H9 (cell line): ENCODE data around the gene ABHD16A. TPM values are rescaled to one million over a fixed set of nuclear protein-coding genes. Genes with fewer than 3 reads are reported as not detected.

Experiments used
- DNase-seq: peaks from one replicate; pipeline ENCODE4 v3.0.0-alpha.2; 2017
- H2AFZ ChIP-seq: one replicate; pipeline ENCODE4 v1.6.1; 2013; ENCODE audit warnings: mild to moderate bottlenecking, low read length, control low read depth, moderate library complexity
- H2AK5ac ChIP-seq: 2 replicates; pipeline ENCODE4 v1.6.1; 2013; ENCODE audit warnings: low read length, control low read depth, mixed read lengths; ENCODE audit not compliant: insufficient read length
- H2BK120ac ChIP-seq: one replicate; pipeline ENCODE4 v1.6.1; 2013; ENCODE audit warnings: low read depth, mild to moderate bottlenecking, low read length, control low read depth, inconsistent platforms; ENCODE audit not compliant: poor library complexity, severe bottlenecking
- H2BK12ac ChIP-seq: 2 replicates; pipeline ENCODE4 v1.6.1; 2013; ENCODE audit warnings: low read length, control low read depth, mixed read lengths, low read depth; ENCODE audit not compliant: insufficient read length
- H2BK15ac ChIP-seq: 2 replicates; pipeline ENCODE4 v1.6.1; 2013; ENCODE audit warnings: low read depth, low read length, control low read depth
- H2BK20ac ChIP-seq: one replicate; pipeline ENCODE4 v1.6.1; 2013; ENCODE audit warnings: low read depth, mild to moderate bottlenecking, low read length, control low read depth, inconsistent platforms; ENCODE audit not compliant: poor library complexity, severe bottlenecking
- H2BK5ac ChIP-seq: 2 replicates; pipeline ENCODE4 v1.6.1; 2013; ENCODE audit warnings: low read length, control low read depth, mixed read lengths; ENCODE audit not compliant: insufficient read length
- H3K14ac ChIP-seq: 2 replicates; pipeline ENCODE4 v1.6.1; 2013; ENCODE audit warnings: low read length, control low read depth; ENCODE audit not compliant: insufficient read depth
- H3K18ac ChIP-seq: 2 replicates; pipeline ENCODE4 v1.6.1; 2013; ENCODE audit warnings: low read depth, mild to moderate bottlenecking, mixed read lengths, low read length, control low read depth; ENCODE audit not compliant: insufficient read length
- H3K23ac ChIP-seq: 2 replicates; pipeline ENCODE4 v1.6.1; 2013; ENCODE audit warnings: low read length, control low read depth, mixed read lengths, low read depth; ENCODE audit not compliant: insufficient read length
- H3K23me2 ChIP-seq: 2 replicates; pipeline ENCODE4 v1.6.1; 2013; ENCODE audit warnings: low read depth, mild to moderate bottlenecking, mixed read lengths, low read length, control low read depth; ENCODE audit not compliant: insufficient read length, poor library complexity, severe bottlenecking
- H3K27ac ChIP-seq: 2 replicates; pipeline ENCODE4 v1.5.1; 2013; ENCODE audit warnings: low read length, control low read depth, mixed read lengths, low read depth; ENCODE audit not compliant: insufficient read length
- H3K27me3 ChIP-seq: 2 replicates; pipeline ENCODE4 v1.6.1; 2013; ENCODE audit warnings: low read length, control low read depth, inconsistent platforms; ENCODE audit not compliant: insufficient read depth
- H3K4ac ChIP-seq: 2 replicates; pipeline ENCODE4 v1.6.1; 2013; ENCODE audit warnings: low read depth, mild to moderate bottlenecking, control low read depth, inconsistent platforms, low read length, moderate library complexity
- H3K4me1 ChIP-seq: 2 replicates; pipeline ENCODE4 v1.6.1; 2013; ENCODE audit warnings: low read length, control low read depth, inconsistent platforms; ENCODE audit not compliant: insufficient read depth
- H3K4me2 ChIP-seq: 2 replicates; pipeline ENCODE4 v1.6.1; 2013; ENCODE audit warnings: low read length, control low read depth, mixed read lengths; ENCODE audit not compliant: insufficient read length, insufficient read depth
- H3K56ac ChIP-seq: 2 replicates; pipeline ENCODE4 v1.6.1; 2013; ENCODE audit warnings: low read depth, mild to moderate bottlenecking, mixed read lengths, low read length, control low read depth; ENCODE audit not compliant: insufficient read length
- H3K79me1 ChIP-seq: 2 replicates; pipeline ENCODE4 v1.6.1; 2013; ENCODE audit warnings: low read depth, mild to moderate bottlenecking, moderate library complexity, low read length, control low read depth, inconsistent platforms; ENCODE audit not compliant: insufficient read depth, poor library complexity, severe bottlenecking
- H3K79me2 ChIP-seq: 2 replicates; pipeline ENCODE4 v1.6.1; 2013; ENCODE audit warnings: low read length, control low read depth, inconsistent platforms; ENCODE audit not compliant: insufficient read depth
- H3K9ac ChIP-seq: 2 replicates; pipeline ENCODE4 v1.6.1; 2013; ENCODE audit warnings: low read length, control low read depth, mixed read lengths; ENCODE audit not compliant: insufficient read length; ENCODE audit errors: extremely low read depth
- H3K9me3 ChIP-seq: one replicate; pipeline ENCODE4 v1.6.1; 2013; ENCODE audit warnings: low read depth, low read length, inconsistent platforms; ENCODE audit not compliant: control insufficient read depth
- H3T11ph ChIP-seq: one replicate; pipeline ENCODE4 v1.6.1; 2013; ENCODE audit warnings: mild to moderate bottlenecking, low read length, control low read depth, inconsistent platforms
- H4K20me1 ChIP-seq: one replicate; pipeline ENCODE4 v1.6.1; 2013; ENCODE audit not compliant: control insufficient read depth, insufficient read length, insufficient read depth
- H4K5ac ChIP-seq: 2 replicates; pipeline ENCODE4 v1.6.1; 2013; ENCODE audit warnings: low read depth, mild to moderate bottlenecking, mixed read lengths, low read length, control low read depth; ENCODE audit not compliant: insufficient read length
- H4K8ac ChIP-seq: replicated peaks from 2 replicates; pipeline ENCODE4 v1.6.1; 2013; ENCODE audit warnings: low read length, control low read depth, mixed read lengths, low read depth; ENCODE audit not compliant: insufficient read length
- H4K91ac ChIP-seq: 2 replicates; pipeline ENCODE4 v1.6.1; 2013; ENCODE audit warnings: low read depth, mild to moderate bottlenecking, moderate library complexity, mixed read lengths, low read length, control low read depth; ENCODE audit not compliant: insufficient read length
- H3K27ac Mint-ChIP-seq, 3 experiments: 2 replicates in 2 of 3; 3 replicates in 1 of 3; pipeline ENCODE4 v1.8.0; 2020 to 2021; ENCODE audit warnings: mixed read lengths in 3 of 3, mild to moderate bottlenecking in 1 of 3, moderate library complexity in 1 of 3
- H3K27me3 Mint-ChIP-seq: 2 replicates; pipeline ENCODE4 v1.8.0; 2021; ENCODE audit warnings: low read depth, mild to moderate bottlenecking, moderate library complexity, mixed read lengths
- H3K36me3 Mint-ChIP-seq, 3 experiments: 2 replicates in 2 of 3; 3 replicates in 1 of 3; pipeline ENCODE4 v1.8.0; 2020 to 2021; ENCODE audit warnings: low read depth in 3 of 3, mixed read lengths in 3 of 3; ENCODE audit not compliant: insufficient read depth in 1 of 3
- H3K4me1 Mint-ChIP-seq, 2 experiments: 2 replicates each; pipeline ENCODE4 v1.8.0; 2020; ENCODE audit warnings: mixed read lengths in 2 of 2
- H3K4me3 Mint-ChIP-seq, 2 experiments: 2 replicates in 1 of 2; 3 replicates in 1 of 2; pipeline ENCODE4 v1.8.0; 2020 to 2021; ENCODE audit warnings: mild to moderate bottlenecking in 2 of 2, mixed read lengths in 2 of 2, moderate library complexity in 1 of 2
- H3K9me3 Mint-ChIP-seq, 2 experiments: 2 replicates in 1 of 2; 3 replicates in 1 of 2; pipeline ENCODE4 v1.8.0; 2020; ENCODE audit warnings: mild to moderate bottlenecking in 2 of 2, mixed read lengths in 2 of 2, moderate library complexity in 1 of 2
- CTCF ChIP-seq: fragments of 200-600 bp; sonication (generic); conservative IDR thresholded peaks from 3 replicates; pipeline ENCODE4 v1.8.0; 2021; ENCODE audit warnings: antibody characterized with exemption, mild to moderate bottlenecking
- WGBS: extraction: QIAGEN DNeasy Blood & Tissue Kit; methylation state at CpG from one replicate; pipeline ENCODE4 v1.1.7; 2013; ENCODE audit warnings: missing lambda C conversion rate, low lambda C conversion rate, mixed read lengths; ENCODE audit not compliant: insufficient read length; ENCODE audit errors: extremely low coverage; 5-methylcytosine and 5-hydroxymethylcytosine counted together
- total RNA-seq: library from RNA; stranded (reverse); gene quantifications from 2 replicates; pipeline ENCODE4 v1.2.1, GENCODE V29; 2021

ABHD16A gene
- total RNA-seq, 1 experiment from 2014 or later: 34.4 TPM

GRCh38 chr6:31737991-31738979 lies 35.2 kb upstream of the ABHD16A start:
- Histone ChIP-seq H2BK120ac (no peak overlapping the region), H3K4me2 (no peak overlapping the region), H3K9me3 (no peaks in the 10 kb centered on the region), H3K79me2 (peaks cover 6% of the 10 kb centered on the region; the same call in 1 of the 2 replicates), H4K8ac (no peak overlapping the region), H3K4me1 (peaks cover 16% of the 10 kb centered on the region), H2BK15ac (no peak overlapping the region), H3K4ac (no peak overlapping the region), H2BK12ac (no peak overlapping the region), H3K27me3 (no peaks in the 10 kb centered on the region), H3K27ac (no peak overlapping the region), H2BK5ac (no peak overlapping the region), H3K9ac (no peak overlapping the region), H3K18ac (no peak overlapping the region), H4K91ac (no peak overlapping the region), H2AFZ (no peak overlapping the region), H3K23me2 (peaks cover 32% of the 10 kb centered on the region), H3K14ac (no peak overlapping the region), H3T11ph (no peak overlapping the region), H3K56ac (no peak overlapping the region), H4K20me1 (no peaks in the 10 kb centered on the region), H3K23ac (no peak overlapping the region), H2BK20ac (no peak overlapping the region), H3K79me1 (no peaks in the 10 kb centered on the region), H4K5ac (no peak overlapping the region), H2AK5ac (no peak overlapping the region)
- no peaks in the 10 kb centered on the region for H3K9me3 Mint-ChIP-seq
- peak overlapping the region; percentile 71 to 88 (median 84) for H3K27ac Mint-ChIP-seq
- peak; percentile 51 for TF ChIP-seq CTCF
- WGBS: no CpG with 5 or more reads among the region's 6 CpGs
- H3K27me3 Mint-ChIP-seq: no peaks in the 10 kb centered on the region
- peaks cover 26 to 37% (median 27%) of the 10 kb centered on the region in 3 experiments for H3K36me3 Mint-ChIP-seq
- H3K4me1 Mint-ChIP-seq: peaks cover 44 to 54% of the 10 kb centered on the region in 2 experiments
- peak; percentile 38 for DNase-seq
- H3K4me3 Mint-ChIP-seq: peak overlapping the region; percentile 91 to 98; a peak in 4 of 5 replicates
